Fibroblast of skin of left quadriceps (primary cell): ENCODE results near the gene ABCC12.

ENCODE experiments used
- DNase-seq, 2 experiments: peaks; one replicate each; pipeline ENCODE4 v3.0.0-alpha.2; 2013; ENCODE audit warnings: low read depth in 2 of 2

The ABCC12 gene

DNA sequence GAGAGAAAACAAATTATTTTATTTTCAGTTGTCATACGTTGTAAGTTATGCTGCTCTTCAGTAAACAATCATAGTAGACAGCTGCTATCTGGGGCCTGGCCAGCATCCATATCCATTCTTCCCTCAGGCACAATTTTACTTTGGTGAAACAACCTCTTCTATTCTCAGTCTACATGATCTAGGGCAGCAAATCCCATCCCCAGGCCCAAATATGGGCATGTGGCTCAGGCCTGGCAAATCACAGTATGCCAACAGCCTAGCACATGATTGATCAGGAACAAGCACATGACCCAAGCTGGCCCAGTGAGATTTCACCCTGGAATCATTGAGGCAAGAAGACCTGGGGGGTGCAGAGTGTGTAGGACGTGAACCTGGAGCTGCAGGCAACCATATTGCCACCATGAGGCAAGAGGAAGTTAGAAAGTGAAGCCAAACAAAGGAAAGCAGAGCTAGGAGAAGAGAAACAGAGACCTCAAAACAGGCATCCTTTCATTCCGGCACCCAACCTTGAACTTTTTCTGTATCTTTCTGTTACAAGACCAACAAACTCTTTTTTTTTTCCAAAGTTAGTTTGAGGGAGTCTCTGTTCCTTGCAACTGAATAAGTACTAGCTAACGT is 10.3 kb upstream of the ABCC12 start:
- no peak for DNase-seq

DNA sequence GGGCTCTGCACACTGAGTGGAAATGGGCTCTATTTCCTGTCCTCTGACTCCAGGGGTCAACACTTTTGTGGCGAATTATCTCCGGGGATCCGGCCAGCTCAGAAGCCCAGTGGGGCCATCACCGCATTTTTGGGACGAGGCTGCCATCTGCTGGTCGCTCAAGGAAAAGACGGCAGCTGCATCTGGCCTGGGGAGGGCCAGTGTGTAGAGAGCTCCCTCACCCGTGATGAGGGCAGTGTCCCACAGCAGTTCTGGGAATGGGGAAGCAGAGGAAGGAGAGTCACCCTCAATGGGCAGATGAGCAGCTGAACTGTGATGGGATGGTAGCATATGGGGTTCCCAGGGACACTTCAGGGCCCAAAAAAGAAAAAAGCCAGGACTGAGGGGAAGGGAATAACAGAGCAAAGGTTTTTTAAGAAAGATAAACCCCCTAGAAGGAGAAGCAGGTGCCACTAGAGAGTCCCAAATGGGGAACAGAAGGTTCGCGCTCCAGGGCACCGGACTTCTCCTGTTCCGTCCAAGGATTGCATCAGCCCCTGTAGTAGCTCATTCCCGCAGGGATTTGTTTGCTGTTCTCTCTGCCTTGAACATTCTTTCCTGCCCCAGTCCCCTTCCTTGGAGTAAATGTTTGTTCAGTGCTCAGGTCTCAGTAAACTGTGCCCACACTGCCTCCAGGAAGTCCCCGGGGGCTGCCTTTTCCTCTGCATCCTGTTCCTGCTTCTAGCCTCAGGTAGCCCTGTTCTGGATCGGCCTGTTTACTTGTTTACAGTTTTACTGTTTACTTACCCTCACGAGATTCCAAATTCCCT is 9.3 kb upstream of the ABCC12 start:
- peak; percentile 34 to 38 for DNase-seq

DNA sequence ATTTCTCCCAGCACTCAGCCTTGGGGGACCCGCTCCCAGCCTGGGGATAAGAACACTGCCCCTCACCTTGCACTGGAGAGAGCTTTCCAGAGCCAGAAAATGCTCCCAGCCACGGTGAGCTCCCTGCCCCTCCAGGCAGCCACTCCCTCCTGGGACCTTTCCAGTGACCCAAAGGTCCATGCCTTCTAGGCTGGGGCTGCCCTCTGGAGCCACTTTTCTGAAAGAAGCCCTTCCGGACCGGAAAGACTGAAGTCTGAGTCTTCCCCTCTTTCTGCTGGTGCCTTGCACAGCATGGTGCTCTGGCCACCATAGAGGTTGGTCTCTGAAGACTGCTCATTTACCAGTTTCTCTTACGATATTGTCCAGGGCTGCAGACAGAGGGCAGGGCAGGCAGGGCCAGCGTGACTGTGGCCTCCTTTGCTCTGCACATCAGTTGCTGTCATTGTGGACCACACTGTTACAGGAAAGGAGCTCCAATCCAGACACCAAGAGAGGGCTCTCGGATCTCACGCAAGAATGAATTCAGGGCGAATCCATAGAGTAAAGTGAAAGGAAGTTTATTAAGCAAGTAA is 7.1 kb upstream of the ABCC12 start:
- no peak for DNase-seq

DNA sequence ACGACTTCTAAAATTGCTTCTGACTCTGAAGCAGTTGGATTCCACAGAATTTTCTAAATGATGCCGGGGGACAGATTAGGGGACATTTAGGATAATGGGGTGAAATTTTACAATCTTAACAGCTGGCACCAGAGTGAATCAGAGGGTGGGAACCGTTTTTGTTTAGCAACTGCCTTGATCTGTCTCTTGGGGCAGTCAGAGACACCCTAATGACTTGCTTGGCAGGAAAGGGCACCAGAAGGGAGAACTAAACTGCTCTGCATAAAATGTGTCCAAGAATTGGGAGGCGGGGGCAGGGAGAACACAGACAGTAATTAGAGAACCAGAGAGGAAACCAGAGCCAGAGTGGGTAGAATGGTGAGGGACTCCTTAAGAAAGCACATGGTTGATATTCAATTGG is 6.1 kb upstream of the ABCC12 start:
- DNase-seq, result no peak

DNA sequence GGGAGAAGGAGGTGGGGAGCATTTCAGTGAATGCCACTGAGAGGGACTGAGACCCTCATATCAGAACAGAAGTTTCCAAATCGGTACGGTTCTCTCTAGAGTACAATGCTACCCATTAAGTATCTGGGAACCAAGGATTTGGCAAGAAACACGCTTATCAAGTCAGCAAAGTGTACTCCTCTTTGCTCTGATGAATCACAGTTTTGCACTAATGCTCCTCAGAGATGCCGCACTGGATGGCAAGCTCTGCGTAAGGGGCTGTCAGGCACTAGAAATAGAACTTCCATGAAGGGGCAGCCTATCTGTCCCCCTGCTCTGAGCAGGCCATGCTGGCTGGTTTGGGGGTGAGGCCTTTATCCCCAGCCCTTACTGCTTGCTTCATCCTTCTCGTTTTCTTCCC is 4.8 kb upstream of the ABCC12 start:
- DNase-seq, result no peak

DNA sequence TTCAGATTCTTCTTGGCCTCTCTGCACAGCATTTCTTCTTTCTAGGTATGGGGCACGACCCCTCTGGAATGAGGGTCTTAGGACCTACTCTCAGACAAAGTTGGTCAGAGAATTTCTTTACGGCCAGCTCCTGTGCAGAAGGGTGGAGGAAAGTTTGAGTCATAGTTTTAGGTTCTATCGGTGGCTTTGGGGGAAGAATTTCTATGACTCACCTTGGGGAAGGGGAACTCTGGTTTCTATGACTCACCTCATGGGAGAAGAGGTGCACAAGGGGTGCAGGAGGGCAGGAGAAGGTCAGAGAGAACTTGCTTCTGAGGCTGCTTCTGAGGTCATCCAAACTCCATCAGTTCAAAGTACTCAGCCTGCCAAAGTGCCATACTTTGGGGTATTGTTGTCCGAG is 2.5 kb upstream of the ABCC12 start:
- peak; percentile 32 to 51 for DNase-seq

DNA sequence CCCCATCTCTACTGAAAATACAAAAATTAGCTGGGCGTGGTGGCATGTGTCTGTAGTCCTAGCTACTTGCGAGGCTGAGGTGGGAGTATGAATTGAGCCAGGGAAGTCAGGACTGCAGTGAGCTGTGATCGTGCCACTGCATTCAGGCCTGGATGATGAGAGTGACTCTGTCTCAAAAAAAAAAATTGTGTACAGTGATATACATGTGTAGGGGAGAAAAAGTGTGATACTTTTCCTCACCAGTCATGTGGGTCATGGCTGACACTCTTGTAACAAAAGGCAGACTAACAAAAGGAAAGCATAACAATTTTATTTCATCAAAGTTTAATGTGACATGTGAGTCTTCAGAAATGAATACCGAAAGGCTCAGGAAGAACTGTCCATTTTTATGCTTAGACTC is 2.0 kb upstream of the ABCC12 start:
- DNase-seq, result no peak

DNA sequence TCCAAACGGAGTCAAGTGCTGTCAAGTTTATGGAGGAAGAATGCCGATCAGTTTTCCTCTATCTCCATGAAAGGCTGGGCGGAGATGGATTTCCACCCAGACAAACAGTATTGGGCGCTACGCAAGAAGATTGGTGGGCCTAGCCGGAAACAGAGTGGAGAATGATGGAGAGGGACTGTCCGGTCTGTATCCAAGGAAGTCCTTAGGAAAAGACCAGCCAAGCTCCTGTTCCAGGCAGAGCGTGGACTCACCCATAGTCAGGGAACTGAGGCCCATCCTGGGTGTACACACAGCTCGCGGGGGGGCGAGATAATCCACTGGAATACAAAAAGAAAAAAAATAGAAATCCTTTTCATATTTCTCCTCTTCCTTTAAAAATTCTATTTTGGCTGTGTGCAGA is 1.5 kb upstream of the ABCC12 start:
- no peak for DNase-seq

DNA sequence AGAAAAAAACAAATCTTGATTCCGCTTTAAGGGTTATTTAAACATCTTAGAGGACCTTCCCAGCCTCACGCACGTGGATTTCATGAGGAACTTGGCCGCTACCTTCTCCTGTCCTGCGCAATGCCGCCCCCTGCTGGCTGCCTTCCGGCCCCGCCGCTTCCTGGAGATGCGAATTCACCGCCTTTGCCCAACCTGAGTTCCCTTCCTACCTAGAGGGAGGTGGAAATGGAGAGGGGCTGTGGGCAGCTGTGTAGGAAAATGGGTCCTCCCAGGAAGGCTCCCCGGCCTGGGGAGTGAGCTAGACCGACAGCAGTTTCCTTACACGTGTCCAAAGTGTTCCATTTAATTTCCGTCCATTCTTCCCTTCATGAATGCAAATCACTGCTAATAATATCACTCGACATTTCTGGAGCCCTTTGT is 1.0 kb upstream of the ABCC12 start:
- DNase-seq, result peak; percentile 56 to 61

DNA sequence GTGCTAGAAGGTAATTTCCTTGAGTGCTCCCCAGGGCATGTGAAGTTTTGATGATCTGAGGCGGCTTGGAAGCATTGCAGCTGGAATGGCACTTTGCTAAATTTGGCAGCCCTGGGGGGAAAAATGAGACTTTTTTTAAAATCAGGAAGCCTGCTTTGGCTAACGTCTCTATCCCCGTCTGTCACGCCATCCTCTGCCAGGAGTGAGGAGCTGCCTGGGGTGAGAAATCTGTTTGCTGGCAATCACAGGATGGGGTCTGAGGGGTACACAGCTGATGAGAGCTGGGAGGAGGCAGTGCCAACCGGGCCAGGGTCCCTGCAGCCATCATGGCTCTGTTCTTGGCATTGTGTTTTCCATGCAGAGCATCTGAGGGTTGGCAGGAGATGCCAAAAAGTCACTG is 2.0 kb downstream of the ABCC12 start:
- no peak for DNase-seq

DNA sequence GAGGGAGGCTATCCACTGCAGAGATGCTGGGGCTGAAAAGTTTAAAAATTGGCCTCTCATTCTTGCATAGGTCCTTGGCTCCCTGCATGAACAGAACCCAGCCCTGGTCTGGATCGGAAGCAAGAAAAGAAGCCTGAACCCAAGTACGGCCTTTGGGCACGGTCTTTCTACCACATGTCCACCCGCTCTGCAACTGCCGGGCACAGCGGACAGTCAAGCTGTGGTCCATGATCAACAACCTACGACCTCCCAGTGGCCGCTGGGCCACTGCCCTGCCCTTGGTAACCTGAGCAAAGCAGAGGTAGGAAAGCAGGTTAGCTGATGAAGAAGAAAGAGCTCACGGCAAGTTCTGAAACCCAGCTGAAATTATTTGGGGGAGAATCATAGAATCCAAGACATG is 3.6 kb downstream of the ABCC12 start:
- DNase-seq, result no peak

DNA sequence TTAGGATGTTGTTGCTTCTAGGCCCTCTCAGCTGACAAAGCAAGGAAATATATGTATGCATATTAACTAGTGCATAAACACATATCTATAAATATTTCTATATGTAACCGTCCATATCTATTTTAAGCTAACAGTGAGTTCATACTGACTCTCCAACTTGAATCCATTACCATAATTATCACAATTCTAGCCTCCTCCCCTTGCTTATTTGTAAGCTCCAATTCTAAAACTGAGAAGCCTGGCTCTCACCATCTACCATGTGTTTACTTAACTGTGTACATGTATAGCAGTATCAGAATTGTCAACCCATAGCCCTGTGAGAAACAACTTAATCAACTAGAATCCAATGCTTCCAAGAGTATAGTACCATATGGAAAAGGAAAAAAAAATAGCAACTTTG is 5.1 kb downstream of the ABCC12 start:
- no peak for DNase-seq

DNA sequence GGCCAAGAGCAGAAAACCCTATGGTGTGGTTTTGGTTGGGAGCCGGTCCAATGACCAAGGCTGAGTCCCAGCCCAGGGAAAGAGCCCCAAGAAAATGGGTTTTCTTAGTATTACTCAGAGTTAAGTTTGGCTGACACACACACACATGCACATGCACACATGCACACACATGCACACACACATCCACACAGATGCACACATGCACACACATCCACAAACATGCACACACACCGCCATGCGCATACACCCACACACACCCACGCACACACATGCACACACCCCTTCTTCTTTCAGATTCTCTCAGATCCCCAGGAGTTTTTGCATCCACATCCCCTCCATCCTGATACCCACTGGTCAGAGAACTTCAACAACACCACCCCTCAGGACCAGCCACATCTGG is 9.1 kb downstream of the ABCC12 start:
- no peak for DNase-seq

DNA sequence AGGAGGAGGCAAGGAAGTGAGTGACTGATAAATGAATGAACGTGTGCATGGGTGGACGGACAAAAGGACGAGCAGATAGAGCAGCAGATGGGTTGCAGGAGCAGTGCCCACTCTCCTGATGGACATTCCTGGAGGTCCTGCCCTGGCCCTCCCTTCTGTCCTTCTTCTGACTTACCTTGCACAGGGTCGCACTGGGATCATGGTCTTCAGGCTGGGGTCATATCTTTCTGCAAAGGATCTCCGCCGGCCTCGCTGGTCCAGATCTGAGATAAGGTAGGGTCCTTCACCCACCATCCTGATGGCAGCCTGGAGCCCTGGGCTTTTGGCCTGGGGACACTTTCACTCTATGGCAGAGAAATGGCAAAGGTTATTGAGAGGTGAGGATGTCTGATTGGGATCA is 9.7 kb downstream of the ABCC12 start:
- no peak for DNase-seq

DNA sequence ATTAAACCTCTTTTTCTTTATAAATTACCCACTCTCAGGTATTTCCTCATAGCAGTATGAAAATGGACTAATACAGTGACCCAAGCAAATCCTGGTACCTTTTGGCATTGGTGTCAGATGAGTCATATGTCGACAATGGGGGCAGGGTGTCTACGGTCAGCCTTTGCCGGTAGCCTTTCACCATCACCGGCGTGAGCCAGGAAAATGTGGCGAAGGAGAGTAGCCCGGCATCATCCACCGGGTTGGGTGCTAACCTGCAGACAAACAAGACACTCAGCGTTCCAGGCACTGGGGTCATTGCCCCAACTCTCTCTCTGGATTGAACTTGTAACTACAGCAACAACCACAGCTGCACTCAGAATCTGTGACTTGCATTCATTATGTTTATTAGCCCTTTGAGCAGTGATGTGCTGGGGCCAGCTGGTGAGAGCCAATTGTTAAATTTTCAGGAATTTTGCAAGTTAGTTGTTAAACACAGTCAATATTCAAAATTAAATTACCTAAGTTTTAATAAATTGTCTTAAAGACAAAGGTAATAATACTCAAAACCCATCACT is 11.9 kb downstream of the ABCC12 start:
- DNase-seq, result no peak

DNA sequence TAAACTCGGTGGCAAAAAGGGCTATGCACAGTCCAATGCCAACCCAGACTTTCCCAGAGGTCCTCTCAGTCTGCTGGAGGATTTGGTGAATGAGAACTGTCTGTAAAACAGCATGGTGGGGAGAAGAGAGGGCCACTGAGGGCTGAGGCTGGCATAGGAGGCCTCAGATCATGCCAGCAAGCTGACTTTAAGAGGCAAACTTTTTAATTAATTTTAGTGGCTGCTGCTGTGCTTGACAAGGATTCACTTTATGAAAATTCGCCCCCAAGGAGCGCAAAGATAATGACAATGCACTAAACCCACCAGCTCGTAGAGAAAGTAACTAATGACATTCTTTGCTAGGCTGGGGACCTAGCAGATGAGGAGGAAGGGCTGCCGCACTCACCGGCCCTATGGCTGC is 15.0 kb downstream of the ABCC12 start:
- no peak for DNase-seq

DNA sequence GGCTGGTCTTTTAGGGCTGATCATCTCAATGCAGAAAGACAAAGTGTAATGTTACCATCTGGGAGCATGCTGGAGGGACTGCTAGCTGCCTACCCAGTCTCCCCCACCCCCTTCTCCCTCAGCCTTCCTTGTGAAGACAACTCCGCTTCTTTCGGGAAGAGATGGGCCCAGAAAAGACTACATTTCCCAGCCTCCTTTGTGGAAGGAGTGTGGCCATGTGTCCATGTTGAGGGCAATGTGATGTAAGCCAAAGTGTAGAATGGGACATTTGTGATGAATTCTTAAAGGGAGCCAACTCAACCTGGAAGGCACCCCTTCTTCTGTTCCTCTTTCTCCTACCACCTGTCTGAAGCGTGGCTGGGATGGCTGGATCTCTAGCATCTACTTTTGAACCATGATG is 16.3 kb downstream of the ABCC12 start:
- no peak for DNase-seq

DNA sequence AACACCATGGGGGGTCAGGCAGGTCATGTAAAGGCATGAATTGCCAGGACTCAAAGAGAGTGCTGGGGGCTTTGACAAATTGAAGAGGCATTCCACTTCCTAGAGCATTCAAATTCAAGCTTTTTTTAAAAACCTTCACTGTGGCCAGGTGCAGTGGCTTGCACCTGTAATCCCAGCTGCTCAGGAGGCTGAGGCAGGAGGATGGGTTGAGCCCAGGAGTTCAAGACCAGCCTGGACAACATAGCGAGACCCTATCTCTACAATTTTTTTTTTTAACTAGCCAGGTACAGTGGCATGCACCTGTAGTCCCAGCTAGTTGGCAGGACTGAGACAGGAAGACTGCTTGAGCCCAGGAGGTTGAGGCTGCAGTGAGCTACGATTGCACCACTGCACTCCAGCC is 17.2 kb downstream of the ABCC12 start:
- DNase-seq, result no peak

DNA sequence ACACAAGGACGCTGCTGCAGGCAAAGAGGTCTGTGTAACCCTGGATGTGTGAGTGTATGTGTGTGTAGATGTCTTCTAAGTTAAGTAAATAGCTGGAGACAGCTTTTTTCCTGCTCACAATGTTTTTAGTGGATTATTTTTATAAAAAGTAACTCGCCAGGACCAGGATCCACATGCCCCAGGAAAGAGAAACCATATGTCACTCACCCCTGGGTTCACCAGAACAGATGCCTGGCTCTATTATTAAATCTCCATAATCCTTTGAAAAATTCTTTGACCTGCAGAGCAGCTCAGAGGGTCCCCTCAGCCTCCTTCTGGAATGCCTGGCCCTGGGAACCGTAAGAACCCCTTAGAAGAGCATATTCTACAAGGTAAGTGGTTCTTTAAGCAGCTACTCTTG is 18.0 kb downstream of the ABCC12 start:
- DNase-seq, result no peak

DNA sequence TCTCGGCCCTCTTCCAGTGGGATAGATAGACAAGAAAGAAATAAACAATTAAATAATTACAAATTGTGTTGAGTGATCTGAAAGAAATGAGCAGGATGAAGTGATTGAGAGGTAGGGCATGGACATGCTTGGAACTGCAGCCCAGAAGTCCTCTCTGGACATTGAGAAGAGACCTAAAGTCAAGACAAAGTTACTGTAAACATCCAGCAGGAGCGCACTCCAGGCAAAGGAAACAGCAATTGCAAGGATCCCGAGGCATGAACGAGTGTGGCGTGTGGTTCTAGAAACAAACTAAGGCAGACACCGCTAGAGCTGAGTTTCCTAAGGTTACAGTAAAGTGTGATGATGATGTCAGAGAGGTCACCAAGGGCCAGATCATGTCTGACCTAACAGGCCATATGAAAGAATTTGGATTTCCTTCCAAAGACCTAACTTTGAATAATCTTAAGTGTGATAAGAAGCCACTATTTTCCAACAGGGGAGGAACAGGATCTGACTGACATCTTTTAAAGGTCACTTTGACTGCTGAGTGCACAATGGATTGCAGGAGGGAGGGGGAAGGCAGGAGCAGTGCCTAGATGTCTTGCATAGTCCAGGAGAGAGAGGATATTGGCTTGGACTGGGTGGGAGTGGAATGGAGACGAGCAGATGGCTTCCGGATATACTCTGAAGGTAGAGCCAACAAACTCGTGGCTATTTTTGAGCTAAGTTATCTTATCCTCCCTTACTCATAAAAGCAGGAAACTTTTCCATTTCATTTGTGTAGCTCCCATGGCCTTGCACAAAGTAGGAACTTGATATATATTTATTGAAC is 19.0 kb downstream of the ABCC12 start:
- no peak for DNase-seq

DNA sequence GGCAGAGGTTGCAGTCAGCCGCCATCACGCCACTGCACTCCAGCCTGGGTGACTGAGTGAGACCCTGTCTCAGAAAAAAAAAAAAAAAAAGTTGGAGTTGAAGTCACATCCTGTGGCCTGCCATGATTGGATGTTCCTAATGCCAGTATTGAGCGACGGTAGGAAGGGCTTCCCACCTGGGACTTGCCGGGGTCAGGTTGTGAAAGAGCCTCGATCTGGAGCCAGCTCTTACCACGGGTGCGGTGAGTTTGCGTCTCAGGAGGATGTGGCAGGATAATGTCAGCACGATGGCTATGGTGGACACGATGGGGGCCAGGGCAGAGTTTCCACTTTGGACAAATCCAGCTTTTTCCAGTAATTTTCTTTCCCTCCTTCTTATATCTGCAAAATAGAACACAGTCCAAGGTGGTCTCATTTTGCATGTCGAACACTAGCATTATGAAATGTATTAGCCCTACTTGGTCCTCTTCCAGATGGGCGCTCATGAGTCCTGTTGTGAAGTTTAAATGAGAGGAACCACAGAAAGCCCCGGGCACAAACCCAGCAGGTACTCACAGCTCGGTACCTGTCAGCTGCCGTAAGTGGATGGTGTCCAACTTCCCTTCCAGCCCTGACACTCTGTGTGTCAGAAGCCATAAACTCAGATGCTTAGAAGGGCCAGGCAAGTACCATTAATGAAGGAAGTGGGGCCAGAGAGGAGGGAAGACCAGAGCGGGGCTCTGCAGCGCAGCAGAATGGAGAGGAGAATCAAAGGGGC is 22.2 kb downstream of the ABCC12 start:
- DNase-seq, result no peak
